Stomach (tissue), 4 donors: ENCODE measurements around the gene ENSA.

ENCODE experiments used
- CTCF ChIP-seq, 7 experiments: fragments of 450-650 bp in 4 of 7; fragments of 200-600 bp in 3 of 7; sonication (generic) in 3 of 7; IDR thresholded peaks; one replicate each; pipeline ENCODE4 v1.5.1; 2016 to 2019; ENCODE audit warnings: antibody characterized with exemption in 7 of 7, control low read depth in 2 of 7, mild to moderate bottlenecking in 1 of 7
- EP300 ChIP-seq: sonication (generic); formaldehyde crosslinking; IDR thresholded peaks from one replicate; pipeline ENCODE4 v1.6.1; 2017; ENCODE audit warnings: antibody characterized with exemption
- POLR2A ChIP-seq, 4 donors: fragments of 450-650 bp; IDR thresholded peaks; one replicate each; pipeline ENCODE4 v1.6.1; 2016; ENCODE audit warnings: antibody characterized with exemption in 4 of 4, control low read depth in 2 of 4, mild to moderate bottlenecking in 1 of 4, moderate library complexity in 1 of 4
- POLR2AphosphoS5 ChIP-seq, 3 donors: sonication (generic); formaldehyde crosslinking; IDR thresholded peaks; one replicate each; pipeline ENCODE4 v1.6.1; 2016; ENCODE audit warnings: antibody characterized with exemption in 3 of 3

- no peak for TF ChIP-seq CTCF (IDR thresholded peaks at IDR 0.05)
- TF ChIP-seq POLR2A (IDR thresholded peaks at IDR 0.05) = no peak
- no peak for TF ChIP-seq POLR2AphosphoS5 (IDR thresholded peaks at IDR 0.05)
- no peak for TF ChIP-seq EP300
These were observed 12.9 kb upstream of the ENSA start for GRCh38 chr1:150642296-150642695.
